ENCODE results near the gene SART3. TPM values are rescaled to one million over a fixed set of nuclear protein-coding genes. Genes with fewer than 3 reads are reported as not detected.

The SART3 gene
- total RNA-seq, 1 donor from 2014 or later: 44.8 TPM

- DNase-seq (no peak), ATAC-seq (no peak)
- Histone ChIP-seq H3K4me1 (peaks cover 36% of the 10 kb centered on the region), H3K27ac (no peak overlapping the region), H3K36me3 (peaks cover 63% of the 10 kb centered on the region), H3K27me3 (no peaks in the 10 kb centered on the region), H3K4me3 (no peak overlapping the region), H3K9me3 (no peaks in the 10 kb centered on the region)
- no peak for TF ChIP-seq CTCF (IDR thresholded peaks at IDR 0.05)
- intact Hi-C loops (cut with DNase I): loop anchor here (10.0 kb wide), 1 partner anchor 240 kb away; no protein-coding TSS in a partner anchor
Observed at GRCh38 chr12:108565146-108565545, 4.2 kb upstream of the SART3 start.

GRCh38 chr12:108564724-108565123, 3.8 kb upstream of the SART3 start:
- no peak overlapping the region for H3K4me3 ChIP-seq
- no peak for ATAC-seq
- intact Hi-C loops (cut with DNase I): loop anchor here (5.0 to 10.0 kb wide), 2 partner anchors 53 to 240 kb away; no protein-coding TSS in a partner anchor
- H3K27me3 ChIP-seq: no peaks in the 10 kb centered on the region
- H3K36me3 ChIP-seq: peaks cover 59% of the 10 kb centered on the region
- no peak overlapping the region for H3K27ac ChIP-seq
- TF ChIP-seq CTCF (IDR thresholded peaks at IDR 0.05): no peak
- no peaks in the 10 kb centered on the region for H3K9me3 ChIP-seq
- DNase-seq: no peak
- peaks cover 40% of the 10 kb centered on the region for H3K4me1 ChIP-seq

- DNase-seq (no peak), ATAC-seq (no peak)
- no peaks in the 10 kb centered on the region for H3K27me3 ChIP-seq
- intact Hi-C loops (cut with DNase I): loop anchor here (5.0 to 10.0 kb wide), 2 partner anchors 54 to 241 kb away; no protein-coding TSS in a partner anchor
- TF ChIP-seq CTCF (IDR thresholded peaks at IDR 0.05): no peak
- H3K4me1 ChIP-seq: peaks cover 48% of the 10 kb centered on the region
- H3K4me3 ChIP-seq: peak overlapping the region; percentile 90
- H3K36me3 ChIP-seq: peaks cover 50% of the 10 kb centered on the region
- no peaks in the 10 kb centered on the region for H3K9me3 ChIP-seq
- peak overlapping the region; percentile 94 for H3K27ac ChIP-seq
Observed at GRCh38 chr12:108563804-108564151, 2.8 kb upstream of the SART3 start.

GRCh38 chr12:108563136-108563803, 2.3 kb upstream of the SART3 start:
- peak overlapping the region; percentile 94 for H3K27ac ChIP-seq
- H3K4me1 ChIP-seq: peaks cover 49% of the 10 kb centered on the region
- H3K4me3 ChIP-seq: peak overlapping the region; percentile 90
- no peaks in the 10 kb centered on the region for H3K27me3 ChIP-seq
- peak; percentile 67 for ATAC-seq
- intact Hi-C loops (cut with DNase I): loop anchor here (5.0 to 10.0 kb wide), 2 partner anchors 54 to 242 kb away; no protein-coding TSS in a partner anchor
- peak; percentile 87 for DNase-seq
- H3K9me3 ChIP-seq: no peaks in the 10 kb centered on the region
- TF ChIP-seq CTCF (IDR thresholded peaks at IDR 0.05): peak; percentile 85
- H3K36me3 ChIP-seq: peaks cover 47% of the 10 kb centered on the region

GRCh38 chr12:108562348-108563135, 1.6 kb upstream of the SART3 start, which contains the start of gene ISCU:
ISCU (plus strand) TSS chr12:108562596; CDS start chr12:108562623, 27 bp downstream.
- no peak for TF ChIP-seq CTCF (IDR thresholded peaks at IDR 0.05)
- intact Hi-C loops (cut with DNase I): loop anchor here (5.0 to 10.0 kb wide), 2 partner anchors 55 to 242 kb away; no protein-coding TSS in a partner anchor
- peak within 1 kb of the TSS; percentile 94 for H3K27ac ChIP-seq

More at GRCh38 chr12:108562348-108563135, 1.6 kb upstream of the SART3 start, which contains the start of gene ISCU:
- DNase-seq: peak; percentile 99
- Histone ChIP-seq H3K4me1 (peaks cover 49% of the 10 kb centered on the region), H3K27me3 (no peaks in the 10 kb centered on the region), H3K9me3 (no peaks in the 10 kb centered on the region), H3K4me3 (peak within 1 kb of the TSS; percentile 90), H3K36me3 (peaks cover 46% of the 10 kb centered on the region)
- ATAC-seq: peak; percentile 94

Data from upper lobe of right lung (tissue), 1 donor.